HEK293 (cell line): ENCODE results near the gene RNF115.

Experiments used
- ZFP3 ChIP-seq: fragments of 450-650 bp; formaldehyde crosslinking; IDR thresholded peaks from 2 replicates; pipeline ENCODE4 v1.5.1; 2016; ENCODE audit warnings: low read depth, missing biosample characterization, missing genetic modification characterization
- ZNF239 ChIP-seq: fragments of 450-650 bp; formaldehyde crosslinking; IDR thresholded peaks from 2 replicates; pipeline ENCODE4 v1.5.1; 2016; ENCODE audit warnings: missing biosample characterization, missing genetic modification characterization
- ZNF548 ChIP-seq: fragments of 450-650 bp; formaldehyde crosslinking; IDR thresholded peaks from 2 replicates; pipeline ENCODE4 v1.5.1; 2016; ENCODE audit warnings: missing biosample characterization, missing genetic modification characterization
- TF ChIP-seq, protein P1 (sequence below): fragments of 450-650 bp; formaldehyde crosslinking; IDR thresholded peaks from 2 replicates; pipeline ENCODE4 v1.5.1; 2016; ENCODE audit warnings: missing biosample characterization, missing genetic modification characterization
- TF ChIP-seq, protein P2 (sequence below): fragments of 450-650 bp; formaldehyde crosslinking; IDR thresholded peaks from 2 replicates; pipeline ENCODE4 v1.5.1; 2016; ENCODE audit warnings: missing biosample characterization, missing genetic modification characterization

DNA sequence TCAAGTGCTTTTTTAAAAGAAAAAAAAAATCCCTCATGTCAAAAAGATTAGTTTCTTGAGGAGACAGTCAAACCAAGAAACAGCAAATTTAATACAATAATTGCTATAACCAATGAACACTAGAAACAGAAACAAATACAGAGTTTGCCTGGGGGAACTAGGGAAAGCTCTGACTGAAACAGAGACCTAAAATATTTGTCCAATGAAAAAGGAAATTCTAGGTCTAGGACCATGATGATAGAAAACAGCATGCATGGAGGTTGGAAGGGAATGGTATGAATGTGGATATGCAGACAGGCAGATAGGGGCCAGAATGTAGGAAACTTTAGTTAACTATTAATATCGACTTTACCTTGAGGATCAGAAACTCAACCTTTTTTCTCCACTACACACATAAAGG is 31.4 kb downstream of the RNF115 start:
- TF ChIP-seq ZNF239 (tag by site-specific recombination) (no peak), ZFP3 (tag by site-specific recombination) (no peak), ZNF548 (tag by site-specific recombination) (no peak)
- TF ChIP-seq, protein P1, sequence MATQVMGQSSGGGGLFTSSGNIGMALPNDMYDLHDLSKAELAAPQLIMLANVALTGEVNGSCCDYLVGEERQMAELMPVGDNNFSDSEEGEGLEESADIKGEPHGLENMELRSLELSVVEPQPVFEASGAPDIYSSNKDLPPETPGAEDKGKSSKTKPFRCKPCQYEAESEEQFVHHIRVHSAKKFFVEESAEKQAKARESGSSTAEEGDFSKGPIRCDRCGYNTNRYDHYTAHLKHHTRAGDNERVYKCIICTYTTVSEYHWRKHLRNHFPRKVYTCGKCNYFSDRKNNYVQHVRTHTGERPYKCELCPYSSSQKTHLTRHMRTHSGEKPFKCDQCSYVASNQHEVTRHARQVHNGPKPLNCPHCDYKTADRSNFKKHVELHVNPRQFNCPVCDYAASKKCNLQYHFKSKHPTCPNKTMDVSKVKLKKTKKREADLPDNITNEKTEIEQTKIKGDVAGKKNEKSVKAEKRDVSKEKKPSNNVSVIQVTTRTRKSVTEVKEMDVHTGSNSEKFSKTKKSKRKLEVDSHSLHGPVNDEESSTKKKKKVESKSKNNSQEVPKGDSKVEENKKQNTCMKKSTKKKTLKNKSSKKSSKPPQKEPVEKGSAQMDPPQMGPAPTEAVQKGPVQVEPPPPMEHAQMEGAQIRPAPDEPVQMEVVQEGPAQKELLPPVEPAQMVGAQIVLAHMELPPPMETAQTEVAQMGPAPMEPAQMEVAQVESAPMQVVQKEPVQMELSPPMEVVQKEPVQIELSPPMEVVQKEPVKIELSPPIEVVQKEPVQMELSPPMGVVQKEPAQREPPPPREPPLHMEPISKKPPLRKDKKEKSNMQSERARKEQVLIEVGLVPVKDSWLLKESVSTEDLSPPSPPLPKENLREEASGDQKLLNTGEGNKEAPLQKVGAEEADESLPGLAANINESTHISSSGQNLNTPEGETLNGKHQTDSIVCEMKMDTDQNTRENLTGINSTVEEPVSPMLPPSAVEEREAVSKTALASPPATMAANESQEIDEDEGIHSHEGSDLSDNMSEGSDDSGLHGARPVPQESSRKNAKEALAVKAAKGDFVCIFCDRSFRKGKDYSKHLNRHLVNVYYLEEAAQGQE = no peak
- TF ChIP-seq, protein P2, sequence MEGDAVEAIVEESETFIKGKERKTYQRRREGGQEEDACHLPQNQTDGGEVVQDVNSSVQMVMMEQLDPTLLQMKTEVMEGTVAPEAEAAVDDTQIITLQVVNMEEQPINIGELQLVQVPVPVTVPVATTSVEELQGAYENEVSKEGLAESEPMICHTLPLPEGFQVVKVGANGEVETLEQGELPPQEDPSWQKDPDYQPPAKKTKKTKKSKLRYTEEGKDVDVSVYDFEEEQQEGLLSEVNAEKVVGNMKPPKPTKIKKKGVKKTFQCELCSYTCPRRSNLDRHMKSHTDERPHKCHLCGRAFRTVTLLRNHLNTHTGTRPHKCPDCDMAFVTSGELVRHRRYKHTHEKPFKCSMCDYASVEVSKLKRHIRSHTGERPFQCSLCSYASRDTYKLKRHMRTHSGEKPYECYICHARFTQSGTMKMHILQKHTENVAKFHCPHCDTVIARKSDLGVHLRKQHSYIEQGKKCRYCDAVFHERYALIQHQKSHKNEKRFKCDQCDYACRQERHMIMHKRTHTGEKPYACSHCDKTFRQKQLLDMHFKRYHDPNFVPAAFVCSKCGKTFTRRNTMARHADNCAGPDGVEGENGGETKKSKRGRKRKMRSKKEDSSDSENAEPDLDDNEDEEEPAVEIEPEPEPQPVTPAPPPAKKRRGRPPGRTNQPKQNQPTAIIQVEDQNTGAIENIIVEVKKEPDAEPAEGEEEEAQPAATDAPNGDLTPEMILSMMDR = no peak
